UCSD-AML1 (cell line): Measurements from ENCODE around the gene PPP1R37.
A peak's percentile ranks its signal among the peaks of the same experiment; 100 is the strongest.

Source experiments
- DNase-seq: peaks from one replicate; lab custom pipeline; 2025; ENCODE audit not compliant: unreplicated experiment; lab: John Stamatoyannopoulos, UW

Gene PPP1R37

DNA sequence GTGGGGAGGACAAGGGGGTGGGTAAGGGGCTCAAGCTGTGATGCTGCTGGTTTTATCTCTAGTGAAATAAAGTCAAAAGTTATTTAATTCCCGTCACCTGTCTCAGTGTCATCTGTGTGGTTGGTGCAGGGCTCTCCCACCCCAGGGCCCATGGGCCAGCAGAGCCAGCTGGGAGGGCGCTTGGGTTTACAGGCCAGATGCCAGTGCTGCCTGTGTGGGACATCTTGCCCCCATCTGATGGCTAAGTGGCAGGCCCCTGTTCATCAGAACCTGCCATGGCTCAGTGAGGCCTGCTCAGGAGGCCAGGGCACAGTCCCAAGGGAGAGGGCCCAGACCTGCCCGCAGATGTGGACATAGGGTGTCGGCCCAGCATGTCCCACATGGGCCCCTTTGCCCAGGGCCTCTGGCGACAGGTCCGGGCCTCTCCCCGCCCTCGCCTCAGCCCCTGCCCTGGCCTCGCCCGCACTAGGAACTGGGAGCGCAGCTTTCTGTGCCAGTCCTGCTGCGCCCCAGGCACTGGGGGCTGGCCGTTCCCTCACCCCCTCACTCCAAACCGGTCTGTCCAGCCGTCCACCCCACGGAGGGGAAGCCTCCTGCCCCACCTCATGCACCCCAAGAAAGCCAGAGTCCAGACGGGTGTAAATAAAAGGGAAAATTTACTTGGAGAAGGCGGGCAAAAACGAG lies 22.0 kb upstream of the PPP1R37 start:
- DNase-seq = no peak

DNA sequence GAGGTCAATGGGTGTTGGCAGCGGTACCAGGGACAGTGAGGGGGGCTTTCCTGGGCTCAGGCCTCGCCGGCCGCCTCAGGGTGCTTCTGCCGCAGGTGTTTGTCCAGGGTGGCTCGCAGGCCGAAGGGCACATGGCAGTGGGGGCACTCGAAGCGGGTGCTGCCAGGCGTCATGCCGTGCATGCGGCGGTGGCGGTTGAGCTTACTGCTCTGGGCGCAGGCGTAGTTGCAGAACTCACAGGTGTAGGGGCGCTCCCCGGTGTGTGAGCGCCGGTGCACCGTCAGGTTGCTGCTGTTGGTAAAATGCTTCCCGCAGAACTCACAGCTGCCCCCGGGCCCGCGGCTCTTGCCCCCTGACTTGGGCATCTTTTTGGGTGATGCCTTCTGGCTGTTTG lies 21.4 kb upstream of the PPP1R37 start:
- DNase-seq = no peak

DNA sequence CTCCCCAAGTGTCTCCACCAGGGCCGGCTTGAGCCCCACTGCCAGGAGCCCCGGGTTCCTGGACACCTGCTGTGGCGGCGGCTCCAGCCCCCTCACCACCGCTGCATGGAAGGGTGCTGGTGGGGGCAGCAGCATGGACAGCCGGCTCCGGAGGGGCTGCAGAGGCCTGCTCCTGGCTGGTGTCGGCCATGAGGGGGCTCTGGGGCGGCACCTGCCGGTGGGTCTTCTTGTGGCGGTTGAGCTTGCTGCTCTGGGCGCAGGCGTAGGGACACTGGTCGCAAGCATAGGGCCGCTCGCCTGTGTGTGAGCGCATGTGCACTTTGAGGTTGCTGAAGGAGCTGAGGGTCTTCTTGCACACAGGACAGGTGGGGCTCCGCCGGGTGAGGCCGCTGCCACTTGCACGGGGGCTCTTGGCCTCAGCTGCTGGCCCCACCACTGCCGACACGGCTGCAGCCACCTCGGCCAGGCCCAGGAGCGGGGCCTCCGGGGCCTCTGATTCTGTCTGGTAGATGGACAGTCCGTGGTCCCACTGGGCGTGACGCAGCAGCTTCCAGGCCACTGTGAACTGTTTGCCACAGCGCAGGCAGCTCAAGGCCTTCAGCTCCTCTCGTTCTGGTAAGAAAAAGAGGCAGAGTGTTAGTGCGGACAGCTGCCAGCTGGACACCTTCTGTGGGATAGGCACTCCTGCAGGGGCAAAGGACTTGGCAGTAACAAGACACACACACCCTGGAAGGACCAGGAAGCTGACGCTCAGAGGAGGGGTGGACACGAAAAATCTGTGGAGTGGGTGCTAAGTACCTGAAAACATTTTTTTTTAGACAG lies 20.8 kb upstream of the PPP1R37 start:
- DNase-seq = no peak

DNA sequence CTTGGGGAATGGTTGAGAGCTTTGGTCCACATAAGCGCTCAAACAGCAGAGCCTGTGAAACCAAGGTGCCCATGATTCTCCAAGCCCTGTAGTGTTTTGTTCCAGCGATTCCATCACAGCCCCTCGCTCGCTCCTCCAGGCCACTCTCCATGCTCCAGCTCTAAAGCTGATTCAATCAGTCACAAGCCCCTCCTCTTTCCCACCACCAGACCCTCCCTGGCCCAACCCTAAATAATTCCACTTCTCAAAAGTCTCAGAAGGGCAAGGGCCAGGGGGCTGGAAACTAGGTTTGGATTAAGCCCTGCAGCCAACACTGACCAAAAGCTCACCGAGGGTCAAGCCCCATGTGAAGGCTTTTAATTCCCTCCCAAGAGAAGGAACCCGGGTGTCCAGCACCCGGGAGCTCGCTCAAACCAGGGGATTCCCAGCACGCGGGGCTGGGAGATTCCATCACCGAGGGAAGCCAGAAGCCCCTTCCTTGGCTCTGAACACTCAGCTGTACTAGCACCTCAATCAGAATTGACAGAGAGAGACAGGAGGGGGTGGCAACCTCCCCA lies 18.2 kb upstream of the PPP1R37 start:
- no peak for DNase-seq

DNA sequence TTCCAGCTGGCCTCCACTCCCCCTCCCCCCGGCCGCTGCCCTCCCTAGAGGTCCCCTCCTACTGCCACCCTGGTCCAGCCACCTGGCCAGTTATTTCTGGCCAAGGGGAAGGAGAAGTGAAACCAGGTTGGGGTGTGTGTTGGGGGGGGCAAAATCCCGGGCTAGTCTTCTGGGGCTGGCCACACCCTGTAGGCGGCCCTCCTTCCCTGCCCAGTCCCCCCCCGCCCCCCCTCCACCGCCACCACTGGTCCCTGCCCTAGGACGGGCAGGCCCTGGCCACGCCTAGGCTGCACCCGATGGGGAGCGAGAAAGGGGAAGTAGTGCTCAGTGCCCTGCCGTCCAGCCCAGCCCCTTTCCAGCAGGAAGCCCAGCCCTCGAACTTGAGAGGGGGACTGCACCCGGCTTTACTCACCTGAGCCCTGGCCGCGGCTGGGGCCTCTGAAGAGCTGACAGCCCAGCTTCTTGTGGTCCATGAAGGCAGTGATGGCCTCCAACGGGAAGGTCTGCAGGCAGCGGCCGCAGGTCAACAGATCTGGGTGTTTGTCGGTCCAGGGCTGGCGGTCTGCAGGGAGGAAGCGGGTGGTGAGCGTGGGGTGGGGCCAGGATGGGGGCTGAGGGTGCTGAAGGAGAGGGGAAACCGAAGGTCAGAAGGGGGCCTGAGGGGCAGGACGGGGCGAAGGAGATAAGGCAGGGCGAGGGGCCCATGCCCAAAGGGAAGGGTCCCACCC lies 17.5 kb upstream of the PPP1R37 start:
- peak; percentile 87 for DNase-seq

DNA sequence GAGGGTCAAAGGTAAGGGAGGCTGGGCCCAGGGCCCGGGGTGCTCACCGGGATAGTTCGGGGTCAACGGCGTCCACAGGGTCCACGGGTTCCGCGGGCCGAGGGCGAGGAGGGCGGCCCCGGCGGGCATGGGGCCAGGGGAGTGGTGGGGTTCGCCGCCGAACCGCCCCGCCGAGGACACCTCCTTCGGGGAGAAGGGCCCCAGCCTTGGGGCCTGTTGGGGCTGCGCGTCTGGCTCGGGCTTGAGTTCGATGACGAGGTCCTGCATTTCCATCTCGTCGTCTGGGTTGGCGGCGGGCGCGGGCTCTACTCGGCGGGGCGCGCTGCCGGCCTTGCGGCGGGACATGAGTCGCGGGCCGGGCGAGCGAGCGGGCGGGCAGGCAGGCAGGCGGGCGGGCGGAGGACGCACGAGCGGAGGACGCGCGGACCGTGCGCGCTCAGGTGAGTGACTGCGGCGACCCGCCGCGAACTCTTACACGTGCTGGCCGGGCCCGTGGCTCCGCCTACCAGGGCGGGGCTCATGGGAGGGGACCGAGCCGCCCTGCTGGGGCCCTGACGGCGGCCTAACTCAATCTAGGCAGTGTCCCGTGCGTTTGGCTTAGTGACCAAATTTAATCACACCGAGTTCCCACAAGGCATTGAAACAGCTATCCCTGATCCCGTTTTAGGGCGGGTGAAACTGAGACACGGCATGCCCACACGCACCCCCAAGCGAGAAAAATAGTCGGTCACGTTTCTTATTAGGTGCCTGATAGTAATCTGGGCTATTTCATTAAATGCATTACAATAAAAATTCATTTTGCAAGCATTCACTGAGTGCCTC lies 16.7 kb upstream of the PPP1R37 start, which contains the start of gene ZNF296:
ZNF296 (minus strand) TSS at position 450 of the 822 bp plus-strand sequence; CDS start at position 345, 105 bp downstream.
- peak; percentile 81 for DNase-seq

DNA sequence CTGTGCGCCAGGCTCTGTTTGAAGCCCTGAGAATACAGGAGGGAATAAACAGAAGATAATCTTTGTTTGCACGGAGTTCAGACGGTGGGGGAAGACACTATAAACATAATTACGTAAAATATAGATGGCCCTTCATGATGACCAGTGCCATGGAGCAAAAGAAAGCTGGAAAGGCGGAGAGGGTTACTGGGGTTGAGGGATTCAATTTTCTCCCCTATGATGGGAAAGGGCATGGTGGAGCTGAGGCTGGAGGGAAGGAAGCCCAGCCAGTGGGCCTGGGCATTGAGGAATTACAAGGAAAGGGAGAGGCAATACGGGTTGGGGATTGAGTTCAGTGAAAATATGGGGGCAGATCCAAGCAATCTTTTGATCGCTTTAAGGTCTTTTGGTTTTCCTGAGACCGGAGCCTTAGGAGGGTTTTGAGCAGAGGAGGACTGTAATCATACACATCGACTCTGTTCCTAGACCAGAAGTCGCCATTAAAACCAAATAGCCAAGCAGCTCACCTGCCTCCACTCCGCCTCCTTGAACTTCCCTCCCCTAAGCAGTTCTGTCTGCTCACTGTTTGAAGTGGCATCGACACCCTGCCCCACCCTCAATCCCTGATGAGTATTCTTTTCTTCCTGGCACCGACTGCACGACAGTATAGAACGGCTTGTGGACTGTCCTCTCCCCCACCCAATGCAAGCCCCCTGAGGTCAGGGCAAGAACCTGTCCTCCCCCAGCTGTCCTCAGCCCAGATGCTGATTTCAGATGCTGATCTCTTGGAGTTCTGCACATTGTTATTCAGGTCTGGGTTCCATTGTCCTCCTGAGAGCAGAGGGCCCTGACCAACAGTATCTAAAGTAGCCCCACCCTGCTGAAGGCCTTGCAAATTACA lies 15.9 kb upstream of the PPP1R37 start:
- DNase-seq = no peak

DNA sequence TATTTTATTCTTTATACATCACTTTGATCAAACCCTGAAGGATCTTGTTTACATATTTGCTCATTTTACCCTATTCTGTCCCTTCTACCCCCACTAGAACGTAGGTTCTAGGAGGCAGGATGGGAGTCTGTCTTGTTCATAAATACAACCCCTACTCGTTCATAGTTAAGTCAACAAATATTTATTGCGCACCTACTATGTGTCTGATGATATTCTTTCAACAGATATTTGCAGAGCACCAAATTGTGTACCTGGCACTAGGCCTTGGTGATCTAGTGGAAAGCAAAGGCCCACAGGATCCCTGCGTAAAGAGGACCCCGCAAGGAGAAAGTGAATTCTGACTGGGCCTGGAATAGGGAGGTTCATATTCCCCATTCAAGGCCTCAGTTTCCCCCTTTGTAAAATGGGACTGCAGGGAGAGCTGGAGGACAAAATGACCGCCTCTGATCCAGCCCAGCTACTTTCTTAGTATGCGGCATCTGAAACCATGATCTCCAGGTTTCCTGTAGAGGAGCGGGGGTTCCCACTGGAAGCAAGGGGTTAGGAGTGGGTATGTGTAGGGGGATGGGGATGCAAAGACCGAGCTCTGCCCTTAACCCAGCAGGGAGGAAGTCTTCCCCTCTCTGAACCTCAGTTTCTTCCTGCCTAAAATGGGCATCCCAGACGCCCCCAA lies 14.5 kb upstream of the PPP1R37 start:
- DNase-seq = no peak

DNA sequence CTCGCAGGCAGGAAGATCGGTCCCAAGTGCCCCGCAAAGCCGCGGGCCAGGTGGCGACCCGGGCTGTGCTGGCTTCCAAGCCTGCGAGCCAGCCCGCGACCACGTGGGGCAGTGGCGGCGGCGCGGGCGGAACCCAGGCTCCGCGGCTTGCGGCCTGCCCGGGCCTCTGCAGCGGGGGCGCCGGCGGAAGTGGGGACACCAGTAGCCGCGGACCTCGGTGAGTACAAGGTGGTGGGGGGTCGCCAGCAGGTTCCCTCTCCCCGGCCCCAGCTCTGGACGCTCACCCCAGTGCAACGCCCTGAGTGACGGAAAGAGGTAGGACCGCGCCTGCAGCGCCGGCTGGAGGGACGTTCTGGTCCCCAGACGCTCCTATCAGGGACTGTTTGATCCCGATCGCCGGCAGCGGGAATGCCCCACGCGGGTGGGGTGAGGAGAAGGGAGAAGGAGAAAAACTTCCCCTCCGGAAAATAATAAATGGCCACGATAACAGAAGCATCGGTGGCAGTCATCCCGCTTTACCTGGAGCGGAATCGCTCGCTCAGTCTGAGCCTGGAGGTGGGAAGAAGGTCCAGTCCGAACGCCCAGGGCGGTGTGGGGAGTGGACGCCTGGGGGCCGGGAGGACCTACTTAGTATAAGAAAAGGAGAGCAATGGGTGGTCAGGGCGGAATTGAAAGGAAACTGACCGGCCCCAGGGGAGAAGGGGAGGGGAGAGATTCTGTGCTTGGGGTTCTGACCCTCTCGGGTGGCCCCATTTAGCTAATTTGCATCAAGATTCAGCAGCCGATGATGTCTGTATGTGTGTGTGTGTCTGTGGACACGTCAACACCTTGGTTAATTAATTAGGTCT lies 13.7 kb upstream of the PPP1R37 start, which contains the start of gene GEMIN7:
GEMIN7 (plus strand) TSS at position 198 of the 848 bp plus-strand sequence. CDS start 10,855 bp downstream, outside the sequence.
- peak; percentile 83 for DNase-seq

DNA sequence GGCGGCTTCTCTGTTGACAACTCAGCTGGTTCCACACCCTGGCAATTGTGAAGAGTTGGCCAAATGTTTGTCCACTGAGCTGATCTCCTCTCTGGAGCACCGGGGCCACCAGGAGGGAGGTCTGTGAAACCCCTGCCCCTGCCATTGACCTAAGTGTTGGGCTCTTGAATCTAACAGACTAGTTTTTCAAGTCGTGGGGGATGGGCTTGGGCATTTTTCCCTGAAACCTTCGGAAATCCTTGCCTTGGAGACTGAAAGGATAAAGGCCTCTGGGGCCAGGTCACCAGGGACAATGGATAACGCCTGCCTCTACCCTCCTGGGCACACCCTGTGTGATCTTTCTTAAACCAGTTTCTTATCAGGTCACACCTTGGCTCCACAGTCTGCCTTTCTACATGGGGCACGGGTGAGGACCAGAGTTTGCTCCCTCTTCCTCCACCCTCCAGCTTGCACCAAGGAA lies 13.0 kb upstream of the PPP1R37 start:
- no peak for DNase-seq

DNA sequence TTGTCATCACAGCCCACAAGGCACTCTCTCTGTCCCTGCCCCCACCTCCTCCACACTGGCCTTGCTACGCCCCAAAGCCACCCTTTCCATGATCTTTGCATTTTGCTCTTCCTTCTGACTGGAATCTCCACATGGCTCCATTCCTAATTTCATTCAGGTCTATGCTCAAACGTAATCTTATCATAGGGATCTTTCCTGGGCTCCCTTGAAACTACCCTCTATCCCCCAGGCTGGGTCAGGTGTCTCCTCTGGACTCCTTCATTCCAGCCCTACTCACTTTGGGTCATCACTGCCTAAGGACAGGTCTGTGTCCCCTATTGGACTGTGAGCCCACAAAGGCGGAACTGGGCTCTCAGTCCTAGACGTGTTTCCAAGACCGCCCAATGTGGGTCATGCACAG lies 10.8 kb upstream of the PPP1R37 start:
- DNase-seq = no peak

DNA sequence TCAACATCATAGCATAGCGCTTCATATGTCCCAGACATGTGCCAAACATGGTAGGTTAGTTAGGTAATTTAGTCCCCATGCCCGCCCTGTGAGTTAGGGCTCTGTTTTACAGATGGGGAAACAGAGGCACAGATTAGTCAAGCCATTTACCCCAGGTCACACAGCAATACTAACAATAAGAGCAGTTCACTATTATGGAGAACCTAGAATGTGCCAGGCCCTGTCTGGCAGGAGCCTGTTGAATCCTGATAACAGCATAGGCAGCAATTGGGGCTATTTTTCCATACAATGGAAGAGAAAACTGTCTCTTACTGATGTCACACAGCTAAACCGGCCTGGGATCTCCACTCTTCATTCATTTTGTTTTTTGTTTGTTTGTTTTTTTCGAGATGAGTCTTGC lies 6.5 kb upstream of the PPP1R37 start:
- DNase-seq = no peak

DNA sequence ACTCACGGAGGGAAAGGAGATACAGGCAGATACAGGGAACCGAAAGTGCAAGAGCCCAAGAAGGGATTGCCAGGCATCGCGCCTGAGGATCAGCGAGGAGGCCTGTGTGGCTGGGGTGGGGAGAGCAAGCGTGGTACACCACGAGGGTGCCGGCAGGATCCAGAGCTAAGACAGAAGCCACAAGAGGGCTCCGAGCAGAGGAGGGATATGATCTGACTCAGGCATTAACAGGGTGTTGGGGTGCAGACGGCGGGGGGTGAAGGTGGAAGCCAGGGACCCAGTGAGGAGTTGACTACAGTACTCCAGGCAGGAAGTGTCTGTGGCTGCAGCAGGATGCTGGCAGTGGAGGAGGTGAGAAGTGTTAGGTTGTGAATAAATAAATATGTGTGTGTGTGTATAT lies 5.4 kb upstream of the PPP1R37 start:
- peak; percentile 82 for DNase-seq

DNA sequence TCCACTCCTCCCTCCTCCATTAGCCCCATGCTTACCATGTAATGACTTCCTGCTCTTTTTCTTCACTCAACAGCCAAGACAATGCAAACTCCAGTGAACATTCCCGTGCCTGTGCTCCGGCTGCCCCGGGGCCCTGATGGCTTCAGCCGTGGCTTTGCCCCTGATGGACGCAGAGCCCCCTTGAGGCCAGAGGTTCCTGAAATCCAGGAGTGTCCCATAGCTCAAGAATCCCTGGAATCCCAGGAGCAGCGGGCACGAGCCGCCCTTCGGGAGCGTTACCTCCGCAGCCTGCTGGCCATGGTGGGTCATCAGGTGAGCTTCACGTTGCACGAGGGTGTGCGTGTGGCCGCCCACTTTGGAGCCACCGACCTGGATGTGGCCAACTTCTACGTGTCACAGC lies 2.9 kb upstream of the PPP1R37 start:
- DNase-seq = no peak

DNA sequence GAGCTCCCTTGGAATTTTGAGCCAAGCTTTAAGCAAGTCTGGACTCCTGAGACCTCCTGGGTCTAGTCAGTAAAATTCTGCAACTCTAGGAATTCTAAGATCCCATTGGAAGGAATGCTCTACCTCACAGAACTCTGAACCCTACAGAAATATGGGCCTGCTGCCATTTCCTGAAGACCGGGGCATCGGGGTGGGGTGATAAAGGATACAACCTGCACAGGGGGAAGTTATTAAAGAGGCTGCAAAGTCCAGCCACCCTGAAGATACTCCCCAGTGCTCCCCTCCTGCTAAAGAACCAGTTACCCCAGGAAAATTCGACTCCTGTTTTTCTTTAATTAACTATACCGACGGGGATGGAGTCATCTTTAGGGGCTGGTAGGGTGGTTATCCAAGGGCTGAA lies 2.4 kb upstream of the PPP1R37 start:
- no peak for DNase-seq

DNA sequence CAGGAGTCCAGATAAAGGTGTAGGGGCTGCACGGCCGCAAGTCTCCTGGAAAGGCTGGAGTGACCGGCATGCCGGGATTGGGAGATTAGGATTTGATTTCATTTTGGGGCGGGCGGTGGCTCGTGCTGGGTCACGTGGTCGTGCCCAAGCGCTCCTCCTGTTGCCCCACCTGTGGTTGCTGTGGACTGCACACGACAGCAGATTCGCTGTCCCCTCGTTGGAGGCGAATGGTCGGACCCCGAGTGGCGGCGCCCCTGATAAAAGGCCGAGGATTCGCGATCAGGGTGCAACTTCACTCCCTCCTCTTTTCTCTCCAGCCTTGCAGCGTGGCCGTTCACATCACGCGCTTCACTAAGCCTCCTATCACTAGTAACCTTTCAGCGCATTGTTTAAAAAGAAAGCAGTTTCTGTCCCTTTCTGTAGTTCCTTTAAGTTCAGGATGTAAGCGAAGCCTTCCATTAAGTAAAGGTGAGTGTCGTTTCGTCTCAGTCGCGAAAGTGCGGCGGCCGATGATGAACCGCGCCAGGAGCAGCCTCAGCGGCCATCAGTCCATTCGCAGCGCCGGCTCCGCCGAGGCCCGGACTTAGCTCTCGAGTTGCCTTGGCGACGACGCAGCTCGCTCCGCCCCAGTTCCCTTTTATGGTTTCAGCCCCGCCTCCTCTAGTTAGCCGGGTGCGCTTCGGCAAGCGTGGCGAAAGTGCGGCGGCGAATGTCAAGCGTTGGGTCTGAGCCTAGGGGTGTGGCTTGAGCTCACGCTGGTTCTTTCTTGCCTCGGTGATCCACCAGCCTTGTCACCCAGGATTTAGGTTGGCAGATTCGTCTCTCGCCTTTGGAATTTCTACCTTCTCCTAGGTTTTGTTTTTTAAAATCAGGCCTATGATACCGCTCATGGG lies 1.7 kb upstream of the PPP1R37 start:
- no peak for DNase-seq

DNA sequence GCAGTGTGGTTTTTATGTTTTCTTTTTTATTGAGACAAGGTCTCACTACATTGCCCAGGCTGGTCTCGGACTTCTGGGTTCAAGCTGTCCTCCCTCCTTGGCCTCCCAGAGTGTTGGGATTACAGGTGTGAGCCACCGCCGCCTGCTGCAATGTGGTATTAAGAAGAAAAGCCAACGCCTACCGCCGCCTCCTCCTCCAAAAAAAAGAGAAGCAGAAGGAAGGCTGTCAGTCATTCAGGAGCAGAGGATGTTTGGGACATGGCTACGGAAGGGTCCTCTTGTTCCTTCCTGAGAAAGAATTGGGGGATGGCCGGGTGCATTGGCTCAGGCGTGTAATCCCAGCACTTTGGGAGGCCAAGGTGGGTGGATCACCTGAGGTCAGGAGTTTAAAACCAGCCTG lies 1.2 kb downstream of the PPP1R37 start:
- no peak for DNase-seq
